ENCODE measurements around the gene ADAP2.
"Not testable (repeated sequence)": the region's sequence is repeated elsewhere in the genome, so short reads cannot be mapped to it uniquely, and the experiment has no call there.

The ADAP2 gene, protein sequence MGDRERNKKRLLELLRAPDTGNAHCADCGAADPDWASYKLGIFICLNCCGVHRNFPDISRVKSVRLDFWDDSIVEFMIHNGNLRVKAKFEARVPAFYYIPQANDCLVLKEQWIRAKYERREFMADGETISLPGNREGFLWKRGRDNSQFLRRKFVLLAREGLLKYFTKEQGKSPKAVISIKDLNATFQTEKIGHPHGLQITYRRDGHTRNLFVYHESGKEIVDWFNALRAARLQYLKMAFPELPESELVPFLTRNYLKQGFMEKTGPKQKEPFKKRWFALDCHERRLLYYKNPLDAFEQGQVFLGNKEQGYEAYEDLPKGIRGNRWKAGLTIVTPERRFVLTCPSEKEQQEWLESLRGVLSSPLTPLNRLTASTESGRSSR

DNA sequence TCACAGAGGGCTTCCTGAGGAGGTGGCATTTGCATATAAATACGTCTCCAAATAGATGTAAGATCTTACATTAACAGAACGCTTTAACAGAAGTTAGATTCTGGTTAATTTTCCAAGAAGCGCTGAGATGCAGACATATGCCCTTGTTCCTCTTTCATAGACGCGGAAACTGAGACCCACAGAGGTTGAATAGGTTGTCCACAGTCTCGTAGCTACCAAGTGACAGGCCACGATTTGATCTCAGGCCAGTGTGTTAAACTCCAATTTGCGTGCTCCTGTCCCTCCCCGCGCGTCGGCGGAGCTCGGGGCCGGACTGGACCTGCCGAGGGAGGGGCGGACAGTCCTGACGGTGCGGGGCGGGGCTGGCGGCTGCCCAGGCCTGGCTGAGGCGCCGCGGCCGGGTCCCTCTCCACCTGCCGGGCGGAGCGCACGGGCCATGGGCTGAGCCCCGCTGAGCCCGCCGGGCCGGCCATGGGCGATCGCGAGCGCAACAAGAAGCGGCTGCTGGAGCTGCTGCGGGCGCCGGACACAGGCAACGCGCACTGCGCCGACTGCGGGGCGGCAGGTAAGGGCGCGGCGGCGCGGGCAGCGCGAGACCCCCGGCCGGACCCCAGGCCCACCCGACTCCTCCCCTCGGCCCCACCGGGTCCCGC lies at the start of gene ADAP2:
Gene ADAP2, plus strand, starts transcription at position 402 of the 653 bp plus-strand sequence. Its CDS starts 70 bp downstream, at position 472.
- DNase-seq: peak; percentile 14

DNA sequence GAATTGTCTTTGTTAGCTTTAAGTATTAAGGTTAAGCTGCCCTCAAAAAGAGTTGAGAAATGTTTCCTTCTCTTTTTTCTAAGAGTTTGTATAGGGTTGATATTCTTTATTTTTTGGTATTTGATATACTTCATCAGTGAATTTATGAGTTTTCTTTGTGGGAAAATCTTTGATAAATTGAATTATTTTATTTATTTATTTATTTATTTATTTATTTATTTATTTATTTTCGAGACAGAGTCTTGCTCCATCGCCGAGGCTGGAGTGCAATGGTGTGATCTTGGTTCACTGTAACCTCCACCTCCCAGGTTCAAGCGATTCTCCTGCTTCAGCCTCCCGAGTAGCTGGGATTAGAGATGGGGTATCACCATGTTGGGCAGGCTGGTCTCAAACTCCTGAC lies 35.6 kb upstream of the ADAP2 start:
- DNase-seq: no peak

DNA sequence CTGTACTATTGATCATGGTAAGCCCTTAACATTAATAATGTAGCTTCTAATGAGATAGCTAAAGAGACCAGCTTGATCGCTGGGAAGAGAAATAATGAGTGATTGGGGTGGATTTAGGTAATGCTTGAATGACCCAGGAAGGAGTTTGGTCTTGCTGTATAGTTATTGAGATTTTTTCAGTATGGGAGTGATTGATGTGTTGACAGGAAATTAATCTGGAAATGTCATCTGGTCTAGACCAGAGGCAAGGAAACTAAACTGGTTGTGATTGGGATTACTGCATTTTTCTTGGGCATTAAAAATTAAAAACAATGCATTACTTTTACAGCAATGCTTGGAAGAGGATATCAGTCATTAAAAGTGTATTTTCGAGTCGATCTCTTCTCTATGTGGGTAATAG lies 27.5 kb upstream of the ADAP2 start:
- no peak for DNase-seq

DNA sequence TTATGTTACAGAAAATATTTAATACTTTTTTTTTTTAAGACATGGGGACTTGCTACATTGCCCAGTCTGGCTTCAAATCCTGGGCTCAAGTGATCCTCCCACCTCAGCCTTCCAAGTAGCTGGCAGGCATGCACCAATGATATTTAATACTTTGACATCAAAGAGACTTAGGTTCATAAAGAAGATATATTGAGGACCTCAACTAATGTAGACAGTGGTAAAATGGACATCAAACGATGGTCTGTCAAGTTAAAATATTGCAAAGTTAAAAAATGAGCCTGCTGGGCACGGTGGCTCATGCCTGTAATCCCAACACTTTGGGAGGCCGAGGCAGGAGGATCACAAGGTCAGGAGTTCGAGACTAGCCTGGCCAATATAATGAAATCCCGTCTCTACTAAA lies 24.4 kb upstream of the ADAP2 start:
- DNase-seq: no peak

DNA sequence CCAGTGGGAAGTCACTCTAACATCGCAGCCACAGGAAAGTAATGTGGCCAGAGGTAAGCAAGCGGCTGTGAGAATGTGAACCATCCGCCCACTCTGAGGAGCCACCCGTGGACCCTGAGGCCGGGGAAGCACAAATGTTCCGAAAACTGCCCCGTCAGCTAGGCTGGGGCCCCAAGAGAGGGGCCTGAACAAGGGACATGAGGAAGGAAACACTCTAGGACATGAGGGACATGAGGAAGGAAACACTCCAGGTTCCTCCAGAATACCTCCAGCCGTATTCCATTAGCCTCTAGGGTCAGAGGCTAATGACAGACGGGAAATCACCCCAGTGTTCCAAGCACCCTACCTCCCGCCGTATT lies 16.0 kb upstream of the ADAP2 start:
- DNase-seq: no peak

DNA sequence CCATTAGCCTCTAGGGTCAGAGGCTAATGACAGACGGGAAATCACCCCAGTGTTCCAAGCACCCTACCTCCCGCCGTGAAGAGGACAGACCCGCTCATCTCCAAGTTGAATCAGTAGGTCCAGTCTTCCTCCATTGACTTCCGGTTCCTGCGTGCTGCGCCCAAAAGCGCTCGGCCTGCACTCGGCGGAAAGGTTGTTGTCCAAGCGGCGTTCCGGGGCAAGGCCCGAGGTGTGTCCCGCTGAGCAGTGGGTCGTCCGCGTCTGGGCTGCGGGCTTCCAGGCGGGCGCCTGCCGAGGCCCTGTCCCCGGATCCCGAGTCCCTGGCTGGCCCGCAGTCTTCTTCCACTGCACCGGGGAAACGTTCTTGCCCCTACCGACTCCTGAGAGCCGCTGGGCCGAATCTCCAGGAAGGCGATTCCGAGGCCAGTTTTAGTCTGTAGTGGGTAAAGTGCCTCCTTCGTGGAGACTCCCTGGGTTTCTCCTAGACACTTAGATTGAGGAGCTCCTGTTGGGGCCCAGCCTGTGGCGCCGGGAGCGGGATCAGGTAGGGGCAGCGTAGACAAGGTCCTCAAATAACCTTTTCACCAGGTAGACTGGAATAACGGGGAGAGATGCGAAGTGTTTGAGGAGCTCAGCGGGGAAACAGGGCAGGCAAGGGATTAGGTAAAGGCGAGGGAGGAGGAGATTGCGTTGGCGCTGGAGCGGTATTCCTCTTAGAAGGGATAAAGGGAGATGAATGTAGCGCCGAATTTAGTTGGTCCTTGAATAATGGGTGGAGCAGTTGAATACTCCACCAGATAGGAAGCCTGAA lies 15.4 kb upstream of the ADAP2 start, which contains the start of gene TEFM:
Gene TEFM, minus strand, starts transcription at position 138 of the 811 bp plus-strand sequence. Its CDS starts 40 bp downstream, at position 98.
- peak; percentile 88 for DNase-seq

DNA sequence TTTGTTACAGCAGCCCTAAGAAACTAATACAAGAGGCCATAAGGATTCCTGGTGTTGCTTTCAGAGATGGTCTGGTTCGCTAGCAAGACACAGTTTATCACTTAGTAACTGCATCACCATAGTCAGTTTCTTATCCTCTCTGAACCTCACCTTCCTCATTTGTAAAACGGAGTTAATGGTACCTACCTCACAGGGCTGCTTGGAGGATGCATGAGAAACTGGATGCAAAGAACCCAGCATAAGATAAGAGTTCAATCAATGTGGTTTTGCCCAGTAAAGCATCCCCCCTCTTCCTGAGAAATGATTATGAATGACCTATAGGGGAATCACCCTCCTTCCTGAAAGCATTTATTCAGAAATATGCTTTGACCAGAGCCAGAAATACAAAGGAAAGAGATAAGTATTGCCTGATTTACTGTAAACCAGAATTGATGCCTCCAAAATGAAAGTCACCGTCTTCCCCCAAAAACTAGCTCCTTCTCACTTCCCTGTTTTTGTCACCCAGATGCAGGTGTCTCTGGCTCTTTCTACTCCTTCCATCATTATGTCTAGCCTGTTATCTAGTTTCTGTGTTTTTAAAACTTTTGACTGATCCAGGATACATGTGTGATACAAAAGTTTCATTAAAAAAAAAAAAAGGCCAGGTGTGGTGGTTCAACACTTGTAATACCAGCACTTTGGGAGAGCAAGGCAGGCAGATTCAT lies 12.9 kb upstream of the ADAP2 start:
- DNase-seq: no peak

DNA sequence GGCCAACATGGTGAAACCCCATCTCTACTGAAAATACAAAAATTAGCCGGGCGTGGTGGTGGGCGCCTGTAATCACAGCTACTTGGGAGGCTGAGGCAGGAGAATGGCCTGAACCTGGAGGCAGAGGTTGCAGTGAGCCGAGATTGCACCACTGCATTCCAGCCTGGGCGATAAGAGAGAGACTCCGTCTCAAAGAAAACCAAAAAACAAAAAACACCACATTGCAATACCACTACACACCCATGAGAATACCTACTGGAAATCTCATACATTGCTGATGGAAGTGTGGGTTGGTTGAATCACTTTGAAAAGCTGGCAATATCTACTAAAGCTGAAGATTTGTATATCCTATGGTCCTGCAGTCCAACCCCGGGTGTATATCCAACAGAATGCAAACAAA lies 11.6 kb upstream of the ADAP2 start:
- DNase-seq: not testable (repeated sequence)

DNA sequence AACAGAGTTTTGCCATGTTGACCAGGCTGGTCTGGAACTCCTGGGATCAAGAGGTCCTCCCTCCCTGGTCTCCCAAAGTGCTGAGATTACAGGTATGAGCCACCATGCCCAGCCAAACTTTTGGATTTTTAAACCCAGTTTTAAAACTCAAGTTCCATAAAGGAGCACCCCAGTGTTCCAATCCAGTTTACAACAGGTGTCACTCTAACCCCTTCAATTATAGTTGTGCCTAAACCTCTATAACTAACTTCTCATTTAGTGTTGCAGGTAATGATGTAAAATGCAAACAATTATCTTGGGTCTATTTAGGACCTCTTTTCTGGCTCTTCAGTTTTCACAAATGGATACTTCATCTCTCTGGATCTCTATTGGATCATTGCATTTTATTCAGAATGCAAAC lies 7.8 kb upstream of the ADAP2 start:
- no peak for DNase-seq

DNA sequence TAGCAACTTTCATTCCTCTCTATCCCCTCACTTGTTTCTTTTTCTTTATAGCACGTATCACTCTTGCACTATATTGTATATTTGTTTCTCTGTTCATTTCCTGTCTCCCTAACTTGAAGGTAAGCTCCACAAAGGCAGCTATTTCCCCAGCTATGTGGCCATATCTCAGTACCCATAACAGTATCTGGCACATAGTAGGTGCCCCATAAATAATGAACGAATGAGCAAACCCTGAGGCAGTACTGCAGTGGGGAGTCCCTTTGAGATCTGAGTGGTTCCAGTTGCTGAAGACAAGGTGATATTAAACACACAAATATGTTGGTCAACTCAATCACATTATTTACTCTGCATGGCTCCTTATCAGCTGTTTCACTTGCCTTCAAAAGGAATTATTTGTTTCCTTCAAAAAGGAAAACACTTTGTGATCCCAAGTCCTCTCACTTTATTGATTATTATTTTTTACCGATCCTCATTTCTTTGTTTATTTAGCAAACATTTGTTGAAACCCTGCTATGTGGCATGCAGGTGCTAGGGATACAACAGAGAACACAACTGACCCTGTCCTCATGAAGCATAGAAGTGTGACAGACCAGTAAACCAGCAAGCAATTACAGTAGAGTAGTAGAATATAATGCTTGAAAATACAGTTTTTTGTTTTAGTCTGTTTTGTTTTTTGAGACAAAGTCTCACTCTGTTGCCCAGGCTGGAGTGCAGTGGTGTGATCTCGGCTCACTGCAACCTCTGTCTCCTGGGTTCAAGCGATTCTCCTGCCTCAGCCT lies 5.7 kb upstream of the ADAP2 start:
- no peak for DNase-seq

DNA sequence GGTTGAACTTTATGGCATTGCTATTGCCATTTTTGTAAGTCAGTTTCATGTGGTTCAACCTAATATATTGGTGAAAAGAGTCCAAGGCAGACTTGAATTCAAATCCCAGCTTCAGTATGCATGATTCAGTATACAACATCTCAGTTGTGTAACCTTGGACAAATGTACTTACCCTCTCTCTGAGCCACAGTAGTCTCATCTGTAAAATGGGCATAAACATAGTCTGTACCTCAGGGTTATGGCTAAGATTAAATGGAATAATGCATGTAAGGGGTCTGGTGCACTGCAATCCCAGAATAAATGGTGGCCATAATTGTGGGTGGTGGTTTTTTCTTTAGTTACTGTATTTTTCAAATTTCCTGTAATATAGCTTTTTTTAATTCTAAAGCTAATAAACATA lies 4.7 kb upstream of the ADAP2 start:
- no peak for DNase-seq

DNA sequence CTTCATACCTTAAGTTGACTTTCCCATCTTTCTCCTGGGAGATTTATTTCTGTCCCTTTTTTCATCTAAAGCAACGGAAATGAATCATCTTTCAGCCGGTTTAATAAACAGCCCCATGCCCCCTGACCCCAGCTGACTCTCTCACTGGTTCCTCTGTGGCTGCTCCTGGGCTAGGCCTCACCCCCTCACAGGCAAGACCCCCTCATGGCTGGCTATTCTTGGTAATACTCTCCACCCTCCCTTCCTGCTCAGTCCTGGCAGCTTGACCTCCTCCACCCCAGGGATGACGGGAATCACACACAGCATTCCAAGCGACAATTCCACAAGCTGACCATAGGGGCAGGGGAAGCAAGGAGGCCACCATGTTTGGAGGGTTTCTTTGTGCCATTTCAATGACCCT lies 1.5 kb upstream of the ADAP2 start:
- no peak for DNase-seq

DNA sequence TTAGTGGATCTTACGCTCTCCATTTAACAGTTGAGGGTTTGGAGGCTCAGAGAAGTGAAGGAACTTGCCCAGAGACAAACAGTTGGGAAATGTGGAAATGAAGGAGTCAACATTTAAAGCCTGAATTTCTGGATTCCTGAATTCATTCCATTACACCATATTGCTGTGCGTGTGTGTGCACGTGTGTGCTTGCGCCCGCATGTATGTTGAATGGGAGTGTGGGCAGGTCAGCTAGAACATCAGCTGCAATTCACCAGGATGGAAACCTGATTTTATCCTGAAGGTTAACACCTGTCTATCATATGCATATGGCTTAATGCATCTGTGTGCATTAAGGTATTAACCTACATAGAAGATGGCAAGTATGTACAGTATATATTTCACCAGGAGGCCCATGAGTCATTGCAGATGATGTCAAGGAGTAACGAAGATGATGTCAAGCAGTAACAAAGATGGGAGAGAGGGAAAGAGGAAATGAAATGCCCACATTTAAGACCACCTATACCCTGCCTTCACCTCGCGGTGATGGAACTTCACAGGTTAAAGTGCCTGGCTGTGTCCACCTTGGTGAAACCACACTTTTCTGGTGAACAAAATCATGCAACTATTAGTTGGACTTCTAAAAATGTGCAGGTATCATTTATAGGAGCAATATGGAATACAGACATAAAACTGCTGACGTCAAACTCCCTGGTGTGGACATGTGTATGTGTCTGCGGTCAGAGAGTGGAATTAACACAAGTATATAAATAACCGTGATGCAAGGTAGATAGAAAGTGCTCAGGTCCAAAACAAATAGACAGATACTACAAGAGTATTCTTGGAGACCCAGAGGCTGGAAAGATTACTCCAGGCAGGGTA lies 832 bp upstream of the ADAP2 start:
- no peak for DNase-seq

DNA sequence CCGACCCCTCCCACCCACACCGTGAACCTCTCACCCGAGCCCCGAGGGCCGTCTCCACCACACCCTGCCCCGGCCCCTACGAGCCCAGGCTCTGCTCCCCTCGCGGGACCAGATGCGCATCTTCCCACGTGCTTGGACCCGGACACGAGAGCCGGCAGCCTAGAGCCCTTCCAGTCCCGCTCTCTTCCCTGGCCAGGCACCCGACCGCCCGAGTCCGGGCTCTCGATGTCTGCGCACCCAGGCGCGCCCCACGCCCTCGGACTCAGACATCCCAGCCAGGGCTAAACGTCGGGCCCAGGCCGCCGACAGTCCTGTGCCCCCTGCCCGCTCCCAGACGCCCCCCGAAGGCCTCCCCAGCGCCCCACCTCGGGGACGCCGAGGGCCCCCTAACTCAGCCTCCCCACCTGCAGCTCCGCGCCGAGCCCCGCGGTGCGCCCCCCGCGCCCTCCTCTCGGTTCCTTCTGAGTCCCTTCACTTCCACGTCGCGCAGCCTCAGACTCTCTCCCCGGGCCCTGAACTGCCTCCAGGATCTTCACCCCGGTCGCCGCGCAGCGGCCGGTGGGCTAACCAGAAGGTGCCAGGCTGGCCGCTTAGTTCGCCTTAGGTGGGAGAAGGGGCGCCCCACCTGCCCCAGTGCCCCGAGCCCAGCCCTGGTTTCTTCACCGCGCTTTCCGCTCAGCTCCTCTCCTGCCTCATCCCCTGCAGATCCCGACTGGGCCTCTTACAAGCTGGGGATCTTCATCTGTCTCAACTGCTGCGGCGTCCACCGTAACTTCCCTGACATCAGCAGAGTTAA lies 688 bp downstream of the ADAP2 start:
- DNase-seq: no peak

DNA sequence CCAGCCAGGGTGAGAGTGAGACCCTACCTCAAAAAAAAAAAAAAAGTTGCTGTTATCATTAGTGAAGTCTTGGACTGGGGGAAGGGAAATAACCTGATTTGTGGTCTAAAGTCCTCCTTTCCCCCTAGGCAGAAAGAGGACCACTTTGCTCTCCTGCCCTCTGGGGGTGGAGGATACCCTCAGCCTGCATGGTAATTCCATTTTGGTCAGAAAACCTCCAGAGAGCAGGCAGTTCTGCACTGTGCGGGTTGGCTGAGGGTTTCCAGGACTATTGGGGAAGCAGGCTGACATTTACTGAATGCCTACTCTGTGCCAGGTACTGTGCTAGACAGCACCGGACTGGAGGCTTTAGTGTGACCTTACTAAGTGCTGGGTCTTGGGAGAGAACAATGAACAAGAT lies 2.6 kb downstream of the ADAP2 start:
- DNase-seq: no peak

DNA sequence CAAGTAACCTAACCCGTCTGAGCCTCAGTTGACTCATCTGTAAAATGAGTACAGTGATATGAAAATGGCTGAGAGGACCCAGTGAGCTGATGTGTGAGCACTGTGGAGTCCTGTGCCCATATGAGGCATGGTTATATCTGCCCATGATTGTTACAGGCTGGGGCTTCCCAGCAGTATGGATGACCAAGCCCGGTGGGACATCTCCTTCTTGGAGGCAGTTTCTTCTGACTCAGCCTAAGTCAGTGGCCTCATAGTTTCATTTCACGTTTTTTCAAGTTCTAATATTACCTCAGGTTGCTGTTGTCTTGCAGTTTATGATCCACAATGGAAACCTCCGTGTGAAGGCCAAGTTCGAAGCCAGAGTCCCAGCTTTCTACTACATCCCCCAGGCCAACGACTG lies 4.8 kb downstream of the ADAP2 start:
- no peak for DNase-seq

DNA sequence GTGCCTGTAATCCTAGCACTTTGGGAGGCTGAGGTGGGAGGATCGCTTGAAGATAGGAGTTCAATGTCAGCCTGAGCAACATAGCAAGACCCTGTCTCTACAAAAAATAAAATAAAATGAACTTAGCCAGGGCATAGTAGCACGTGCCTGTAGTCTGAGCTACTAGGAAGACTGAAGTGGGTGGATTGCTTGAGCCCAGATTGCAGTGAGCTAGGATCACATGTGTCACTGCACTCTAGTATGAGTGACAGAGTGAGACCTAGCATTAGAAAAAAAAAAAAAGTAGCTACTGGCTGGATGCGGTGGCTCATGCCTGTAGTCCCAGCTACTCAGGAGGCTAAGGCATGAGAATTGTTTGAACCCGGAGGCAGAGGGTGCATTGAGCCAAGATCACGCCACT lies 6.0 kb downstream of the ADAP2 start:
- DNase-seq: no peak

DNA sequence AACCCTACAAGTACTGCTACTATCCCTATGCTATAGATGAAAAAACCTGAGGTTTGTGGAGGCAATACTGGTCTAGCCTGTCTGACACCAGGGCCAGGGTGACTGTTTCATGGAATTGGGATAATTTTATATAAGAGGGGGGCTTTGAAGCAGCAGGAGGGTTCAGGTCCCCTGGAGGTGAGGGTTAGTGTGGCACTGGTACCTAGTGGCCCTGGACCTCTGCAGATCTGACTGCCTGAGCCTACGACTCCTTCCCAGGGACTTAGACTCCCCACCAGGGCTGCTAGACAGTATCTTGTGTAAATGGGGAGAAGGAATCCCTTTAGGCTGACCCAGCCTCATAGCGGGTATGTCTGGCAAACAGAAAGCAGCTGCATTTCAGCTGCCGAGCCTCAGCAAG lies 6.8 kb downstream of the ADAP2 start:
- DNase-seq: no peak

DNA sequence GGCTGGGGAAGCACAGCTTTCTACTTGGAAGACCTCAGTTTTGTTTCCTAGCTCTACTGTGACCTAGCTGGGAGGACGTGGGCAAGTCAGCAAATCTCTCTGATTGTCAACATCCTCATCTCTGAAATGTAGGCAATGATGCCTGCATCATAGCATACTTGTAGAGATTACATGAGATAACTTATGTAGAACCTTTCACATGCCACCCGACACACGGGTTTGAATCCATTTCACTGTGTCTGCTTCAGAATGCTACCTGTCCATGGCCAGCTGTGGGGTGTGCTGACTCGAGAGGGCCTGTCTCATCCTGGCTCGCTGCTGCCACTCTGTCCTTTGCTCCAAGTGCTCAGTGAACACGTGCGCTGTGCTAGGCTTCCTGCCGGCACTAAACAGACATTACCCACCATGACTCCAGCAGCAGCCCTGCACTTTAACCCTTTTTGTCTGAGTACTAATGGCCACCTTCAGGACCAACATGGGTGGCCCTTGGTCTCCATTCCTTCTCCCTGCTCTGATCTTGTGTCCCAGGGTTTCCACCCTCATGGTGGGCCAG lies 7.4 kb downstream of the ADAP2 start:
- DNase-seq: no peak

DNA sequence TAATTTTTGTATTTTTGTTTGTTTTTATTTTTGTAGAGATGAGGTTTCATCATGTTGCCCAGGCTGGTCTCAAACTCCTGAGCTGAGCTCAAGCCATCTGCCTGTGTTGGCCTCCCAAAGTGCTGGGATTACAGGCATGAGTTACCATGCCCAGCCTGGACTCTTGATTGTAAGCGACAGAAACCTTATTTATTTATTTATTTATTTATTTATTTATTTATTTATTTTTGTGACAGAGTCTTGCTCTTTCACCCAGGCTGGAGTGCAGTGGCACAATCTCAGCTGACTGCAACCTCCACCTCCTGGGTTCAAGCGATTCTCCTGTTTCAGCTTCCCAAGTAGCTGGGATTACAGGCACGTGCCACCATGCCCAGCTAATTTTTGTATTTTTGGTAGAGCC lies 8.1 kb downstream of the ADAP2 start:
- not testable (repeated sequence) for DNase-seq
